ENCODE results near the gene TRAK1. TPM values are rescaled to one million over a fixed set of nuclear protein-coding genes. Genes with fewer than 3 reads are reported as not detected.
A peak's percentile ranks its signal among the peaks of the same experiment; 100 is the strongest.

The TRAK1 gene
- total RNA-seq, 1 donor from 2014 or later, result 36.1 TPM

DNA sequence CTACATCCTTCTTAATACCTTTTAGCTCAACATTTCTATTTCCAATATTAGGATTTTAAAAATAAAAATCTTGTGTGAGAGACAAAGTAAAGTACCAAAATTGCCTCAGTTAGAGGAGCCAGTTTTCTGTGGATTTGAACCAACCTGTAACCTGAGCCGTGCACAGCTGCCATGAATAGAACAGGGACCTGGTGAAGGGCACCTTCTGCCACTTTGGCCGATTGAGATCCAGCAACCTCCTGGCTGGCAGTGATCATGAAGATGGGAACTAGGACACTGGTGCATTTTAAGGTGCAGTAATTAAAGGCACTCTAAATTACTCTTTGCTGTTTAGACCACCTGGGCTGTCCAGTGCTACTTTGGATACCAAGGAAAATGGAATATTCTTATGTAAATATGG is 34.3 kb upstream of the TRAK1 start:
- FAIRE-seq, result no peak
- Histone ChIP-seq H3K36me3 (ENCODE audit: control insufficient read depth, insufficient read depth, low read length) (no peaks in the 10 kb centered on the region), H3K4me3 (ENCODE audit: low read depth, low read length) (no peak overlapping the region), H3K27me3 (ENCODE audit: control insufficient read depth, insufficient read depth, low read length) (no peaks in the 10 kb centered on the region)
- TF ChIP-seq, protein P1, sequence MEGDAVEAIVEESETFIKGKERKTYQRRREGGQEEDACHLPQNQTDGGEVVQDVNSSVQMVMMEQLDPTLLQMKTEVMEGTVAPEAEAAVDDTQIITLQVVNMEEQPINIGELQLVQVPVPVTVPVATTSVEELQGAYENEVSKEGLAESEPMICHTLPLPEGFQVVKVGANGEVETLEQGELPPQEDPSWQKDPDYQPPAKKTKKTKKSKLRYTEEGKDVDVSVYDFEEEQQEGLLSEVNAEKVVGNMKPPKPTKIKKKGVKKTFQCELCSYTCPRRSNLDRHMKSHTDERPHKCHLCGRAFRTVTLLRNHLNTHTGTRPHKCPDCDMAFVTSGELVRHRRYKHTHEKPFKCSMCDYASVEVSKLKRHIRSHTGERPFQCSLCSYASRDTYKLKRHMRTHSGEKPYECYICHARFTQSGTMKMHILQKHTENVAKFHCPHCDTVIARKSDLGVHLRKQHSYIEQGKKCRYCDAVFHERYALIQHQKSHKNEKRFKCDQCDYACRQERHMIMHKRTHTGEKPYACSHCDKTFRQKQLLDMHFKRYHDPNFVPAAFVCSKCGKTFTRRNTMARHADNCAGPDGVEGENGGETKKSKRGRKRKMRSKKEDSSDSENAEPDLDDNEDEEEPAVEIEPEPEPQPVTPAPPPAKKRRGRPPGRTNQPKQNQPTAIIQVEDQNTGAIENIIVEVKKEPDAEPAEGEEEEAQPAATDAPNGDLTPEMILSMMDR (IDR thresholded peaks at IDR 0.05; ENCODE audit: insufficient read depth, low read length, severe bottlenecking), result no peak
- DNase-seq (ENCODE audit: low read depth), result no peak

DNA sequence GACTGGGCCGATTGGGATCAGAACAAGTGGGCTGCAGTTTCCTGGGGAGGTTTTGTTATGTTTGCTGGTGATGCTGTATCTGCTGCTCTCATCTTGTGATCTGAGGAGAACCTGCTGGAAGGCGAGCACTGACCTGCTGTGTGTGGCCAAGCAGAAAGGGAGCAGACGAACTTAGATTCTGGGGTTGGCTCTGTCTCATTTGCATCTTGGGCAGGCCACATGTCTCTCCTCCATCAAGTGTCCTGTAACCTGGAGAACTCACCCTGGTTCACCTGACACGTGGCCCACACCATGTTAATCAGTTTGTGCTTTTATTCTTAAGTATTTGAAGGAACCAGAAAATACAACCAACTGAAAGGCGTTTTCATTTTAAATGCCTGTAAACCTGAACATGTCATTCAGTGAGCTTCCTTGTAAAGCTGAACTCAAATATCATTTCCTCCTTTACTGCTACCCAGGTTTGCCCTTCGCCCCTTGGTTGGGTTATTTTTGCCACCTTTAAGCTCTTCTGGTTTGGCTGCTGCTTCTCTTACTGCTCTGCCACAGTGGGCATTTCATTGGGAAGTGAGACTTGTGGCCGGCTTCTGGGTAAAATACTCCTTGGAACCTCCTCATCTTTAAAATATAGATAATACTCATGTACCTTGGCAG is 33.5 kb upstream of the TRAK1 start:
- TF ChIP-seq, protein P1 (IDR thresholded peaks at IDR 0.05; ENCODE audit: insufficient read depth, low read length, severe bottlenecking), result no peak
- Histone ChIP-seq H3K27me3 (ENCODE audit: control insufficient read depth, insufficient read depth, low read length) (no peaks in the 10 kb centered on the region), H3K4me3 (ENCODE audit: low read depth, low read length) (no peak overlapping the region), H3K36me3 (ENCODE audit: control insufficient read depth, insufficient read depth, low read length) (no peaks in the 10 kb centered on the region)
- DNase-seq (ENCODE audit: low read depth) (no peak), FAIRE-seq (no peak)

DNA sequence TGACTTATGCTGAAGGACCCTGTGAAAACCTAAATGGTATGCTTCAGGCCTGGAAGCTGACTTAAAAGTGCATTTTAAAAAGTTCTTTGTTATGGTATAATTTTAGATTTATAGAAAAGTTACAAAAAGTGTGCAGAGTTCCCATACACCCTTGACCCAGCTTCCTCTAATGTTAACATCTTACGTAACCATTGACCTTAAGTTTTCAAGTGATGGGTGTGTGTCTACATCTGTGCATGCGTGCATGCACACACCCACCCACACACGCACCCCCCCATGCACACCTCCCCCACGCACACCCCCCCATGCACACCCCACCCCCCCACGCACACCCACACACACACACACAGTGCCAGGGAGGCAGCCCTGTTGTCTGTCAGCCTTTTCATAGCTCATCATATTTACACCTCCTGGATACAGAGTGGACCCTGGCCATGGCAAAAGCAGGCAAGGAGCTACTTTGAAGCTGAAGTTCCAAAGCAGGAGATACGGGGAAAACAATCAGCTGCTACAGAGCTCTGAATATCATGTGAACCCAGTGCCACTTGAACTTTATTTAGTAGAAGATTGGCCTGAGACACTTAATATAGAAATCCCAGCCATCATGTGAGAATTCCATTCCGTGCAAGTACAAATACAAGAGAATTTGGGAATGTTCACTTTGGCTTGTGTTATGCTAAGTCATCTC is 30.0 kb upstream of the TRAK1 start:
- no peaks in the 10 kb centered on the region for H3K36me3 ChIP-seq (ENCODE audit: control insufficient read depth, insufficient read depth, low read length)
- FAIRE-seq (no peak), DNase-seq (ENCODE audit: low read depth) (no peak)
- TF ChIP-seq, protein P1 (IDR thresholded peaks at IDR 0.05; ENCODE audit: insufficient read depth, low read length, severe bottlenecking), result no peak
- no peaks in the 10 kb centered on the region for H3K27me3 ChIP-seq (ENCODE audit: control insufficient read depth, insufficient read depth, low read length)
- no peak overlapping the region for H3K4me3 ChIP-seq (ENCODE audit: low read depth, low read length)

DNA sequence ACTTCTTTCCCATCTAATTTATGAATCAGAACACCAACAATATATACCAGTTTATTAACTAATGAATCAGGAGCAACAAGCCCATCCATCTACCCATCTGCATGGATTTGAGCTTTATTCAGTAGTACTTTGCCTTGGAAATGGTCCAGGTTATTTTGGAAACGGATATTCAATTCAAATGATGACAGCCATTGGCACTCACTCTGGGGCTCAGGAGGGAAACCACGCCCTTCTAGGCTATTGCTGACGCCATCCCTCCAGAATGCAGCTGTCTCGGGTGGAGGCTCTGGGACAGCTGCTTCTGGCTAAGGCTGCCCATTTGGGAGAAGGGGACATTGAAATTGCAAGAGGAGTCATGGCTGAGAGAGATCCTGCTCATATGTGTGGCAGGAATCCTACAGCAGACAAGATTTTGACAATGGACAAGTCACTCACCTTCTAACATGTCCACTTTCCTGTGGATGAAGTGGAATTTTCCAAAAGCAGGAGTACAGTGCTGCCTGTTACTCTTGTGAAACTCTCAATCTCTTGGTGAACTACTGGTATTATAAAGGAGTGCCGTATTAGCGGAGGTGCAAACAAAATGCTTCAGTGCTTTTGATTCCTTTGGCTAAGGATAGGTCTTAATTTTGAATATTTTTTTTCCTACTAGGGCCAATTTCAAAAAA is 29.3 kb upstream of the TRAK1 start:
- Histone ChIP-seq H3K36me3 (ENCODE audit: control insufficient read depth, insufficient read depth, low read length) (no peaks in the 10 kb centered on the region), H3K4me3 (ENCODE audit: low read depth, low read length) (no peak overlapping the region), H3K27me3 (ENCODE audit: control insufficient read depth, insufficient read depth, low read length) (no peaks in the 10 kb centered on the region)
- peak; percentile 93 for DNase-seq (ENCODE audit: low read depth)
- TF ChIP-seq, protein P1 (IDR thresholded peaks at IDR 0.05; ENCODE audit: insufficient read depth, low read length, severe bottlenecking), result no peak
- FAIRE-seq, result no peak

DNA sequence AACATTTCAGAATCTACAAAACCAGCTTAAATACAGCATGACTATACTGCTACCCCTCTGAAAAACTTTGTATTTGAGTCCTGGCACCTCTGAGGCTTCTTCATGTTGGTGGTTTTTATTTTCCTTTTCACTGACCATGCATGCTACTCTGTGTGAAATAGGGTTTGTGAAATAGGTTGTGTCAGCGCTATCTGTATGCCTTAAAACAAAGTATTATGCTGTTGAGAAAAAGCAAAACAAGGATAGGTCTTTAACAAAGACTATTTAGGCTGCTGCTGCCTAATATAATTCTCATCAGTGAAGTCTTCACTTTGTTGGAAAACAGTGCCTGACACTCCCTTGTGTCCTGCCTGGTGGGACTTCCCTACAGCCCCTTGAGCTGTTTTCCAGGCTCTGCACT is 28.7 kb upstream of the TRAK1 start:
- no peaks in the 10 kb centered on the region for H3K27me3 ChIP-seq (ENCODE audit: control insufficient read depth, insufficient read depth, low read length)
- TF ChIP-seq, protein P1 (IDR thresholded peaks at IDR 0.05; ENCODE audit: insufficient read depth, low read length, severe bottlenecking), result no peak
- DNase-seq (ENCODE audit: low read depth) (no peak), FAIRE-seq (no peak)
- H3K36me3 ChIP-seq (ENCODE audit: control insufficient read depth, insufficient read depth, low read length), result no peaks in the 10 kb centered on the region
- H3K4me3 ChIP-seq (ENCODE audit: low read depth, low read length), result no peak overlapping the region

All from bronchial epithelial cell (primary cell).